Measurements from ENCODE around the gene GHITM.
"Not testable (repeated sequence)": the region's sequence is repeated elsewhere in the genome, so short reads cannot be mapped to it uniquely, and the experiment has no call there.

GHITM gene

GRCh38 chr10:84148006-84148597 is 8.8 kb downstream of the GHITM start:
- DNase-seq: peak in 2 of 3 experiments; percentile 6 to 27

GRCh38 chr10:84149854-84150253 is 10.5 kb downstream of the GHITM start:
- DNase-seq: no peak

GRCh38 chr10:84152769-84153168 is 13.5 kb downstream of the GHITM start:
- DNase-seq: no peak

GRCh38 chr10:84155521-84155920 is 16.2 kb downstream of the GHITM start:
- no peak for DNase-seq

GRCh38 chr10:84156009-84156408 is 16.7 kb downstream of the GHITM start:
- DNase-seq: no peak

- DNase-seq: peak in 1 of 3 experiments; percentile 6
These were observed 17.5 kb downstream of the GHITM start for GRCh38 chr10:84156768-84157167.

- no peak for DNase-seq
These were observed 18.8 kb downstream of the GHITM start for GRCh38 chr10:84158061-84158460.

GRCh38 chr10:84158550-84158949 is 19.2 kb downstream of the GHITM start:
- no peak for DNase-seq

- no peak for DNase-seq
These were observed 19.9 kb downstream of the GHITM start for GRCh38 chr10:84159076-84159685.

GRCh38 chr10:84160663-84161362 is 21.5 kb downstream of the GHITM start:
- DNase-seq: no peak

- DNase-seq: no peak
These were observed 24.7 kb downstream of the GHITM start for GRCh38 chr10:84163996-84164395.

- DNase-seq: no peak
These were observed 25.1 kb downstream of the GHITM start for GRCh38 chr10:84164442-84164841.

- DNase-seq: no peak
These were observed 27.4 kb downstream of the GHITM start for GRCh38 chr10:84166620-84167288.

GRCh38 chr10:84167289-84167653 is 28.0 kb downstream of the GHITM start:
- DNase-seq: not testable (repeated sequence)

- DNase-seq: not testable (repeated sequence)
These were observed 29.1 kb downstream of the GHITM start for GRCh38 chr10:84168382-84168781.

- DNase-seq: not testable (repeated sequence)
These were observed 31.9 kb downstream of the GHITM start for GRCh38 chr10:84171237-84171636.

- DNase-seq: not testable (repeated sequence)
These were observed 32.6 kb downstream of the GHITM start for GRCh38 chr10:84171700-84172466.

GRCh38 chr10:84172467-84173356 is 33.4 kb downstream of the GHITM start:
- DNase-seq: no peak

GRCh38 chr10:84173501-84173929 is 34.2 kb downstream of the GHITM start, which contains the start of gene GPR15LG:
GPR15LG (plus strand) TSS chr10:84173801; CDS start chr10:84173852, 51 bp downstream.
- DNase-seq: no peak

GRCh38 chr10:84175436-84175835 is 36.1 kb downstream of the GHITM start:
- DNase-seq: no peak

GRCh38 chr10:84176351-84176750 is 37.0 kb downstream of the GHITM start:
- DNase-seq: no peak

Data from NCI-H1417 (cell line).